IPS-15b (cell line): ENCODE data around the gene STX1A.

Source experiments
- H3K27me3 ChIP-seq: one replicate; pipeline ENCODE4 v1.6.1; 2013; ENCODE audit warnings: low read length; ENCODE audit not compliant: control insufficient read depth, insufficient read depth
- H3K36me3 ChIP-seq: one replicate; pipeline ENCODE4 v1.6.1; 2013; ENCODE audit warnings: low read length; ENCODE audit not compliant: control insufficient read depth, insufficient read depth
- H3K4me1 ChIP-seq: one replicate; pipeline ENCODE4 v1.6.1; 2013; ENCODE audit warnings: mild to moderate bottlenecking, low read length; ENCODE audit not compliant: control insufficient read depth, insufficient read depth
- H3K4me3 ChIP-seq: one replicate; pipeline ENCODE4 v1.5.1; 2013; ENCODE audit warnings: low read depth, low read length
- H3K9ac ChIP-seq: one replicate; pipeline ENCODE4 v1.6.1; 2013; ENCODE audit warnings: low read depth, mild to moderate bottlenecking, low read length
- H3K9me3 ChIP-seq: one replicate; pipeline ENCODE4 v1.6.1; 2013; ENCODE audit warnings: mild to moderate bottlenecking, low read length; ENCODE audit not compliant: control insufficient read depth, insufficient read depth

STX1A gene

DNA sequence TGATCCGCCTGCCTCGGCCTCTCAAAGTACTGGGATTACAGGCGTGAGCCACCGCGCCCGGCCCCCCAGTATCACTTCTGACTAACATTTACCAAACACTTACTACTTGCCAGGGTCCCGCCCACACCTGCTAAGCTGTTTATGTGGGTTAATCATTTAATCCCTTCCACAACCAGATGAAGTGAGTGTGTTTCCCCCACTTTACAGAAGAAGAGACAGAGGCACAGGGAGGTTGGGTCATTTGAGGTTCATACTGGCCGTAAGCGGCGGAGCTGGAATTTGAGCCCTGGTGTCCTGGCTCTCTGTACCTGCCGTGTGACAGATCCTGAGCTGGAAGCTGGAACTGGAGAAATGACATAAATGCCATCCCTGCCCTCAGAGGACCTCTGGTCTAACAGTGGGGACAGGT lies 66.9 kb downstream of the STX1A start:
- Histone ChIP-seq H3K27me3 (peaks cover 31% of the 10 kb centered on the region), H3K9me3 (no peaks in the 10 kb centered on the region), H3K4me3 (no peak overlapping the region)

DNA sequence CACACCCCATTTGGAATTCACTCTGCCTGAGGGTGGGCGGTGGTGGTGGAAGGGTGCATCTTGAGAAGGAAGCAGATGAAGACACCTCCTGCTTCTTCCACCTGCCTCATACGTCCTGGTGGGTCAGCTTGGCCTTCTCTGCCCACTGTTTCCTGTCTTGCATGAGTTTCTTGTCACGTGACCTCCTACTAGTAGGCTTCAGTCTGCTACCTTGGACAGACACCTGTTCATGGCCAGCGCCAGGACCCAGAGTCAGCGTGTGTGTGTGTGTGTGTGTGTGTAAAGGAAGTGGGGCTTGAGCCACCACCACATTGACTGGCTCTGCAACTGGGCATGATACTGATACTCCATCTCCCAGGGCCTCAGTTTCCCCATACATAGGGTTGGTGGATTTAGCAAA lies 68.9 kb downstream of the STX1A start:
- H3K36me3 ChIP-seq: no peaks in the 10 kb centered on the region
- H3K27me3 ChIP-seq: peaks cover 46% of the 10 kb centered on the region
- peaks cover 7% of the 10 kb centered on the region for H3K4me1 ChIP-seq
- H3K9ac ChIP-seq: no peak overlapping the region
- no peaks in the 10 kb centered on the region for H3K9me3 ChIP-seq
- H3K4me3 ChIP-seq: no peak overlapping the region

More for the DNA sequence above, 66.9 kb downstream of the STX1A start:
- Histone ChIP-seq H3K9ac (no peak overlapping the region), H3K36me3 (no peaks in the 10 kb centered on the region), H3K4me1 (peaks cover 3% of the 10 kb centered on the region)

DNA sequence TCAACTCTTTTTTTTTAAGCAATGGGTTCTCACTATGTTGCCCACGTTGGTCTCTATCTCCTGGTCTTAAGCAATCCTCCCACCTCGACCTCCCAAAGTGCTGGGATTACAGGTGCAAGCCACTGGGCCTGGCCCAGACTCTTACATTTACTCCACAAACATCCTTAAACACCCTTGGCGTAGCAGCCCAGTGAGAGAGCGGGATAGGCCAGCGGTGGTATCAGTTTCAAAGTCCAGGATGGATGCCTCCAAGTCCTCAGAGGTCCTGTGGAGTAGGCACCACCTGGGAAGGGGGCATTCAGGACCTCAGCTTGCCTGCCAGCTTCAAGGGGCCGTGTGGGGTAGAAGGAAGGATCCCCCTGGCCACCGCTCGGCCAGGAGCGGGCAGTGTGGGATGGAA lies 69.9 kb downstream of the STX1A start:
- Histone ChIP-seq H3K9me3 (no peaks in the 10 kb centered on the region), H3K36me3 (no peaks in the 10 kb centered on the region), H3K4me1 (peaks cover 7% of the 10 kb centered on the region), H3K27me3 (peaks cover 46% of the 10 kb centered on the region), H3K9ac (no peak overlapping the region), H3K4me3 (no peak overlapping the region)
